IPS-20b (cell line): Measurements from ENCODE around the gene KDM4B.

Experiments used
- H3K27ac ChIP-seq: one replicate; pipeline ENCODE4 v1.5.1; 2013; ENCODE audit warnings: low read length
- H3K27me3 ChIP-seq: 2 replicates; pipeline ENCODE4 v1.6.1; 2013; ENCODE audit warnings: mild to moderate bottlenecking, low read length, inconsistent platforms; ENCODE audit not compliant: insufficient read depth
- H3K36me3 ChIP-seq: 2 replicates; pipeline ENCODE4 v1.6.1; 2013; ENCODE audit warnings: low read depth, mild to moderate bottlenecking, inconsistent platforms, low read length, moderate library complexity; ENCODE audit not compliant: insufficient read depth
- H3K4me1 ChIP-seq: 2 replicates; pipeline ENCODE4 v1.6.1; 2013; ENCODE audit warnings: mild to moderate bottlenecking, control low read depth, inconsistent platforms, low read length, moderate library complexity; ENCODE audit not compliant: insufficient read depth
- H3K4me3 ChIP-seq: 2 replicates; pipeline ENCODE4 v1.5.1; 2013; ENCODE audit warnings: mild to moderate bottlenecking, low read length, inconsistent platforms
- H3K9ac ChIP-seq: 2 replicates; pipeline ENCODE4 v1.6.1; 2013; ENCODE audit warnings: low read depth, mild to moderate bottlenecking, inconsistent platforms, low read length, moderate library complexity
- H3K9me3 ChIP-seq: 2 replicates; pipeline ENCODE4 v1.6.1; 2013; ENCODE audit warnings: mild to moderate bottlenecking, low read depth, low read length, inconsistent platforms; ENCODE audit not compliant: insufficient read depth

The KDM4B gene

GRCh38 chr19:5099701-5100221 is 130.8 kb downstream of the KDM4B start:
- H3K4me3 ChIP-seq: no peak overlapping the region
- H3K36me3 ChIP-seq: 0 out of 2 replicates have a peak, but pooled peaks cover 9% of the 10 kb centered on the region
- no peak overlapping the region for H3K9ac ChIP-seq
- no peak overlapping the region for H3K27ac ChIP-seq
- no peaks in the 10 kb centered on the region for H3K4me1 ChIP-seq
- H3K27me3 ChIP-seq: no peaks in the 10 kb centered on the region
- peaks cover 13% of the 10 kb centered on the region for H3K9me3 ChIP-seq

DNA sequence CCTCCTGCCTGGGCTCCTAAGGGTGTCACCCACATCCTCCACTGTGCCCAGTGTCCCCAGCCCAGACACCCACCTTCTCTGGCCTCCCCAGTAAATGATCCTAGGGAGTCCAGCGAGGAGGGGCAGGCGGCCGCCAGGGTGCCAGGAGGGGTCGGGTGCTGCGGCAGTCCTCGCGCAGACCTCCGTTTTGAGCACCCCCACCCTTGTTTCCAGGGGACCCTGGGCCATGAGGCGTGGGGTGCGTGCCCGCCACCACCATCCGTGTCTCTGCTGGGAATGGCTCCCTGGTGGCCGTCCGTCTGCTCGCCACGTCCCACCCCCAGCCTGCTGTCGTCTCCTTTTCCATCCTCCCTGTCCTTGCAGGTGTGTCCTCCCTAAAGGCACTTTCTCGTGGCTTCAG is 133.0 kb downstream of the KDM4B start:
- Histone ChIP-seq H3K36me3 (0 out of 2 replicates have a peak, but pooled peaks cover 9% of the 10 kb centered on the region), H3K4me3 (no peak overlapping the region), H3K27me3 (no peaks in the 10 kb centered on the region), H3K27ac (no peak overlapping the region), H3K9me3 (peaks cover 13% of the 10 kb centered on the region), H3K4me1 (no peaks in the 10 kb centered on the region), H3K9ac (no peak overlapping the region)

DNA sequence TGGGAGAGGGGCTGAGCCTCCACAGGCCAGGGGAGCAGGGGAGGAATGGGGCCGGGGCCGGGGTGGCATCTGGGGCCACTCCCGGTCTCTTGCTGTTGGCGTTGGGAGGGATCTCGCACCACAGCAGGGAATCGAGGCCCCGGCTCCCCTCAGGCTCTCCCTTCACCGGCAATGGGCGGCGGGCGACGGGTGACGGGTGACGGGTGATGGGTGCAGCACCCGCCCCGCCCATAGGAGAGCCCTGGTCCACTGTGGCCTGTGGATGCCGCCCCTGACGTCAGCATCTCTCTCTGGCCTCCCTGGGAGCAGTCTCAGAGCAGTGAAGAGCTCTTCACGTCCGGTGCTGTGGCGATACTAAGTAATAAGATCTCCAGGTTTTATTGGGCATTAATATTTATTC is 133.6 kb downstream of the KDM4B start:
- no peak overlapping the region for H3K27ac ChIP-seq
- H3K9me3 ChIP-seq: peaks cover 13% of the 10 kb centered on the region
- H3K4me1 ChIP-seq: no peaks in the 10 kb centered on the region
- 0 out of 2 replicates have a peak, but pooled peaks cover 9% of the 10 kb centered on the region for H3K36me3 ChIP-seq
- no peak overlapping the region for H3K4me3 ChIP-seq
- no peaks in the 10 kb centered on the region for H3K27me3 ChIP-seq
- H3K9ac ChIP-seq: no peak overlapping the region

GRCh38 chr19:5103061-5103701 is 134.3 kb downstream of the KDM4B start:
- H3K4me1 ChIP-seq: no peaks in the 10 kb centered on the region
- 0 out of 2 replicates have a peak, but pooled peaks cover 9% of the 10 kb centered on the region for H3K36me3 ChIP-seq
- peaks cover 13% of the 10 kb centered on the region for H3K9me3 ChIP-seq
- no peaks in the 10 kb centered on the region for H3K27me3 ChIP-seq
- no peak overlapping the region for H3K9ac ChIP-seq
- no peak overlapping the region for H3K27ac ChIP-seq
- H3K4me3 ChIP-seq: no peak overlapping the region

DNA sequence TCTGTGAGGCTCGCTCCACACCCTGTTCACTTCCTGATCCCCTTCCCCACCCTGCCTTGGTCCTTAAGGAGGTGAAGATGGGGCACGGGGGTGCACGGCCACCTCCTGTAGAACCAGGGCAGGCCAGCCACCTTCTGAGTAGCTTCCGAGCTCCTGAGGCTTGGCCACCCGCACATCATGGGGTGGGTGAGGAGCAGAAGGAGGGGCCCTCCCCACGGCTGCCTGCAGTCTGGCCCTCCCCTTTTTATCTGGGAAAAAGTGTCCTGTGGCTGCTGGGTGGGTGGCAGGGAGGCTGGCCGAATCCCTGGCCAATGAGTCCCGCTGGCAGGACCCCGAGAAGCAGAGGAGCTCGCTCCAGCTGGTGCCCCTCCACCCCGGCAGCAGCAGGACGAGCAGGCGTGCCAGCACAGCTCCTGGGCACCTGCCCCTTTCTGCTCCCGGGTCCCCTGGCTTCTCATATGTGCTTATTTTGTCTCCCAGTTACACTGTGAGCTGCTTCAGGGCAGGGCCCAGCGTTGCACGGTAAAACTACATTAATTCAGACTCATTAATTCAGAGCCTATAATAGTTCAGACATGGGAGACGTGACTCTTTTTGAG is 135.0 kb downstream of the KDM4B start:
- Histone ChIP-seq H3K4me1 (no peaks in the 10 kb centered on the region), H3K9me3 (peaks cover 13% of the 10 kb centered on the region), H3K9ac (no peak overlapping the region), H3K4me3 (no peak overlapping the region), H3K36me3 (0 out of 2 replicates have a peak, but pooled peaks cover 9% of the 10 kb centered on the region), H3K27ac (no peak overlapping the region), H3K27me3 (no peaks in the 10 kb centered on the region)

DNA sequence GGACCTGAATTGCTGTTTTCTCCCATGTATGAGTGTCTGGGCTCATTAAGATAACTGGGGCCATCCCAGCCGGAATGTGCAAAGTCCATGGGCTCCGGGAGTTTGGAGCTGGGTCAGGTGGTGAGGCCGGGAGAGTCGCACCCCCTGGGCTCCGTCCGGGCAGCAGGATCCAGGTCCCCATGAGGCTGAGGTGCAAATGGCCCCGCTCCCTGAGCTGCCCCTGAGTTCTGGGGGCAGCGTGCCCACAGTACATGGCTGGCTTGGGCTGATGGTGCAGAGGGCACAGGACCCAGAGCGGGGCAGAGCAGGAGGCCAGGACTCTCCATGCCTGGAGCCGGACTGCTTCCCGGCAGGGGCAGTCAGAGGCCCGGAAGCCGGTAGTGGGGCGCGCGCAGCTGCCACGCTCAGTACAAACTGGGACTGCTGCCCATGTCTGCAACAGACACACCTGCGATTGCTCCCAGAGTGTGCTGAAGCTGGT is 136.0 kb downstream of the KDM4B start:
- no peak overlapping the region for H3K4me3 ChIP-seq
- no peak overlapping the region for H3K27ac ChIP-seq
- no peaks in the 10 kb centered on the region for H3K4me1 ChIP-seq
- peaks cover 4% of the 10 kb centered on the region for H3K9me3 ChIP-seq
- H3K27me3 ChIP-seq: no peaks in the 10 kb centered on the region
- no peak overlapping the region for H3K9ac ChIP-seq
- H3K36me3 ChIP-seq: 0 out of 2 replicates have a peak, but pooled peaks cover under 1% of the 10 kb centered on the region

DNA sequence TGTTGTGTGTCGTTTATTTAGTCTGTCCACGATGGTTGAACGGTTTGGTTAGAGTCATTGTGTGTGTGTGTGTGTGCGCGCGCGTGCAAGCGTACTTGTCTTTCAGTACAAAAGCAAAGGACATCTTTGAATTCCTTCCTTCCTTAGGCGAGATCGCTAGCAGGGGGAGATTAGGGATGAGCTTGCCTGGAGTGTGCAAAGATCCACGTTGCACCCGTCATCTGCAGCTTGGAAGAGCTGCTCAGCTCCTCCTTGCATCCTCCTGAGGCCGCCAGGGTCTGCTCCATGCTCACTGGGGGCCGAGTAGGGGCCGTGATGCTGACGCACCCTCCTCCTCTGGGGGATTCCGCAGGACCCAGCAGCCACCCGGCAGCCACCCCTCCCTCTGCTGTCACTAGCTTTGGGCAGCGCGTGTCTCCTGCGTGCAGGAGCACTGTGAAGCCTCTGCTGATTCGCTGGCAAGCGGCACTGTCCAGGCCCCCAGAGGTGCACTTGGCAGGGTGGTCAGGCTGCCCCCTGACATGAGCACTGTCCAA is 137.3 kb downstream of the KDM4B start:
- no peak overlapping the region for H3K4me3 ChIP-seq
- H3K9ac ChIP-seq: no peak overlapping the region
- no peaks in the 10 kb centered on the region for H3K27me3 ChIP-seq
- no peaks in the 10 kb centered on the region for H3K9me3 ChIP-seq
- H3K4me1 ChIP-seq: no peaks in the 10 kb centered on the region
- no peaks in the 10 kb centered on the region for H3K36me3 ChIP-seq
- H3K27ac ChIP-seq: no peak overlapping the region

DNA sequence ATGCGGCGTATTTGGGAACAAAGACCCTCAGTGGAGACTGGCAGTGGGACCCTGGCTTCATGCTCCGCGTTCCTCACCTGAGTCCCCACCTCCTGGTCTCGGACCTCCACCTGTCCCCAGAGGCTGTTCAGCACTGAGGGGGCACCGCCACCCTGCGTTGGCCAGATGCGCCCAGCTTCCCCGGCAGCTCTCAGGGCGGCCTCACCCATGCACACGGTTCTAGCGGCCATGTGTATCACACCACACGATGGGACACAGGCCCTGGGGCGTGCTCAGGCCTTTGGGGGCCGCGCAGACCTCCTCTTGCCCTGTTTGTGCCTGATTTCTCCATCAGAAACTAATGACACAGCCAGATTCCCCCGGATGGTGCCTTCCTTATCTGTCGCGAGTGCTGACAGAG is 138.1 kb downstream of the KDM4B start:
- Histone ChIP-seq H3K4me1 (peaks cover under 1% of the 10 kb centered on the region; the same call in 1 of the 2 replicates), H3K27me3 (no peaks in the 10 kb centered on the region), H3K4me3 (no peak overlapping the region), H3K9me3 (no peaks in the 10 kb centered on the region), H3K27ac (no peak overlapping the region), H3K36me3 (no peaks in the 10 kb centered on the region), H3K9ac (no peak overlapping the region)

- Histone ChIP-seq H3K27me3 (no peaks in the 10 kb centered on the region), H3K9ac (peak overlapping the region; percentile 48; the same call in 1 of the 2 replicates), H3K27ac (no peak overlapping the region), H3K36me3 (no peaks in the 10 kb centered on the region), H3K4me3 (no peak overlapping the region), H3K9me3 (no peaks in the 10 kb centered on the region), H3K4me1 (peaks cover 7% of the 10 kb centered on the region)
These were observed 138.7 kb downstream of the KDM4B start for GRCh38 chr19:5107432-5108122.

- Histone ChIP-seq H3K36me3 (no peaks in the 10 kb centered on the region), H3K4me3 (no peak overlapping the region), H3K27me3 (no peaks in the 10 kb centered on the region), H3K4me1 (peaks cover 13% of the 10 kb centered on the region), H3K9ac (no peak overlapping the region), H3K9me3 (no peaks in the 10 kb centered on the region), H3K27ac (no peak overlapping the region)
These were observed 139.2 kb downstream of the KDM4B start for GRCh38 chr19:5108123-5108596.

DNA sequence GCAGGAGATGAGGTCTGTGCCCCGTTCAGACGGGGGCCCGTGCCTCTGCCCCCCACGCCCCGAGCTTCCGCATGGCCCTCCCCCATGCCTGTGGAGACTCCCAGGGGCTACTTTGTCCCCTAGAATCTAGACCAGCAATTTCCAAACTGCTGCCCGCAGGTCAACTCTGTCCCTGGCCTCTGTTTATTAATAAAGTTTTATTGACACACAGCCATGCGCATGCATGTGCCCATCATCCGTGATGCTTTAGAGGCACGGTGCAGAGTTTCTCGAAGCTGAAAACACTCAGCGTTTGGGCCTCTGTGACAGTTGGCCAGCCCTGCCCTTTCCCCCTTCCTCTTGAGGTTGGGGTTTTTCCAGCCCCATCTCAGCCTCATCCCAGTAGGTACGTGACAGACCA is 140.0 kb downstream of the KDM4B start:
- Histone ChIP-seq H3K9ac (no peak overlapping the region), H3K4me1 (peaks cover 18% of the 10 kb centered on the region), H3K4me3 (no peak overlapping the region), H3K36me3 (no peaks in the 10 kb centered on the region), H3K27me3 (no peaks in the 10 kb centered on the region), H3K9me3 (no peaks in the 10 kb centered on the region), H3K27ac (no peak overlapping the region)
